Kidney epithelial cell (primary cell): ENCODE measurements around the gene SORT1. TPM values are rescaled to one million over a fixed set of nuclear protein-coding genes. Genes with fewer than 3 reads are reported as not detected.

Source experiments
- DNase-seq: peaks from one replicate; pipeline ENCODE4 v3.0.0-alpha.2; 2010; ENCODE audit warnings: low read depth
- H3K27me3 ChIP-seq: 2 replicates; pipeline ENCODE4 v1.6.0; 2011; ENCODE audit warnings: low read length; ENCODE audit not compliant: control insufficient read depth, insufficient read depth
- H3K36me3 ChIP-seq: 2 replicates; pipeline ENCODE4 v1.5.1; 2011; ENCODE audit warnings: low read length; ENCODE audit not compliant: control insufficient read depth, insufficient read depth
- H3K4me3 ChIP-seq: 2 replicates; pipeline ENCODE4 v1.5.1; 2011; ENCODE audit warnings: low read depth, mild to moderate bottlenecking, control low read depth, low read length
- total RNA-seq: library from RNA; depleted of rRNA; stranded (reverse); fragments of >200 nt; gene quantifications from 2 replicates; pipeline ENCODE4 v1.2.3, GENCODE V29; 2015
- TF ChIP-seq, protein P1 (sequence below): IDR thresholded peaks from 2 replicates; pipeline ENCODE4 v1.5.1; 2011; ENCODE audit warnings: mild to moderate bottlenecking, moderate library complexity, low read length, control low read depth, inconsistent platforms; ENCODE audit not compliant: insufficient read depth, poor library complexity, severe bottlenecking

SORT1 gene
- total RNA-seq, 1 donor from 2014 or later, result 65.2 TPM

DNA sequence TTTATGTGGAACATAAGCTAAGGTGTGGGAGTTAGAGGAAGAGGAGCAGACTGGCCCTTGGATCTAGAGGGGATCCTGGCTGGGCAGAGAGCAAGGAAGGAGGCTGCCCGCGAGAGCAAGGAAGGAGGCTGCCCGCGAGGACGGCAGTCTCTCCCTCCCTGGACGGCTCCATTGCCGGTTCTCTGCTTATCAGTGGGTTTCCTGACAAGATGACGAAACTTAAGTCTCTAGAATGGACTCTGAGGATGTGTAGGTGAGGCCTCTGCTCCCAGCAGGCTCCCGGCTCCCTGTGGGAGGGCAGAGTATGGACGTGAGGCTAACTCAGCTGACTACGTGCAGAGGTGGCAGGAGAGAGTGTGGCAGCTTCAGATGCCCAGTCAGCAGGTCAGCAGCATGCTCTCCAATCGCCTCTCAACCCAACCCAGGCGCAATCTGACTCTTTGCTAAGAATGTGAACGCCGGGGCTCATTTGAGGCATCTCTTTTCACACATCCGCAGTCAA, 97.0 kb downstream of the SORT1 start:
- DNase-seq, result no peak
- Histone ChIP-seq H3K36me3 (no peaks in the 10 kb centered on the region), H3K4me3 (no peak overlapping the region), H3K27me3 (no peaks in the 10 kb centered on the region)
- TF ChIP-seq, protein P1, sequence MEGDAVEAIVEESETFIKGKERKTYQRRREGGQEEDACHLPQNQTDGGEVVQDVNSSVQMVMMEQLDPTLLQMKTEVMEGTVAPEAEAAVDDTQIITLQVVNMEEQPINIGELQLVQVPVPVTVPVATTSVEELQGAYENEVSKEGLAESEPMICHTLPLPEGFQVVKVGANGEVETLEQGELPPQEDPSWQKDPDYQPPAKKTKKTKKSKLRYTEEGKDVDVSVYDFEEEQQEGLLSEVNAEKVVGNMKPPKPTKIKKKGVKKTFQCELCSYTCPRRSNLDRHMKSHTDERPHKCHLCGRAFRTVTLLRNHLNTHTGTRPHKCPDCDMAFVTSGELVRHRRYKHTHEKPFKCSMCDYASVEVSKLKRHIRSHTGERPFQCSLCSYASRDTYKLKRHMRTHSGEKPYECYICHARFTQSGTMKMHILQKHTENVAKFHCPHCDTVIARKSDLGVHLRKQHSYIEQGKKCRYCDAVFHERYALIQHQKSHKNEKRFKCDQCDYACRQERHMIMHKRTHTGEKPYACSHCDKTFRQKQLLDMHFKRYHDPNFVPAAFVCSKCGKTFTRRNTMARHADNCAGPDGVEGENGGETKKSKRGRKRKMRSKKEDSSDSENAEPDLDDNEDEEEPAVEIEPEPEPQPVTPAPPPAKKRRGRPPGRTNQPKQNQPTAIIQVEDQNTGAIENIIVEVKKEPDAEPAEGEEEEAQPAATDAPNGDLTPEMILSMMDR, result no peak

DNA sequence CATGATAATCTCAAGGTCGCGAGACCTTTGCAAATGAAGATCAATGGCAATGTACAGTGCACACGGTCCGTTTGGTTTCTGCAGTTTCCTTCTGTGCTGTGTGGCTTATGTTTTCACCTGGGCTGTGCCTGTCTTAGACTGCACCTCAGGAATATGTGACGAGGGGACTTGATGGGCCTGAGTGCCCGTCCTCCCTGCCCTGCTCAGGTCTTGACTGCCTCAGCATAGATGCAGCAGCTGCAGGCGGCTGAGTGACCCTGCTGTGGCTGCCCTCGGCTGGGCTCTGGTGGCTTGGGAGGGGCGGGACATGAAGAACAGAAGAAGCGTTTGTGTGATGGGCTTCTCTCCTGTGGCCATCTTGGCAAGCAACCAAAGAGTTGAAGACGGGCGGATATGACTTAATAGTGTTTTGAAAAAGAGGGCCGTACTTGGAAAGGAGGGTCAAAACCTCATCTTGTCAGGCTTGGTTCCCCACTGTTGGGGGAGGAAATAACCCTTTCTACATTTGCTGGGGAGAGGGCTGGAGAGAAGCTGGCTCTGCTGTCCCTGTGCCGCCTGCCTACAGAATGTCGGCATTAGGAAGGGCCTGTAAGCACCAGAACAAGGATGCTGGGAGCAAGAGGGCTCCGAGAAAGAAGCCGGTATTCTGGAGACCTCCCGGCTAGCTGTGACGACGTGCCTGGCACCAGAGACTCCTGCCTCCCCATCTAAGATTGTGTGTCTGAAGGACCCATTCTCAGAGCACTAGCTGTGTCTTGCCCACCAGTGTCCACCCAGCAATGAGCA, 98.0 kb downstream of the SORT1 start:
- TF ChIP-seq, protein P1, result no peak
- no peak for DNase-seq
- Histone ChIP-seq H3K36me3 (no peaks in the 10 kb centered on the region), H3K4me3 (no peak overlapping the region), H3K27me3 (no peaks in the 10 kb centered on the region)

DNA sequence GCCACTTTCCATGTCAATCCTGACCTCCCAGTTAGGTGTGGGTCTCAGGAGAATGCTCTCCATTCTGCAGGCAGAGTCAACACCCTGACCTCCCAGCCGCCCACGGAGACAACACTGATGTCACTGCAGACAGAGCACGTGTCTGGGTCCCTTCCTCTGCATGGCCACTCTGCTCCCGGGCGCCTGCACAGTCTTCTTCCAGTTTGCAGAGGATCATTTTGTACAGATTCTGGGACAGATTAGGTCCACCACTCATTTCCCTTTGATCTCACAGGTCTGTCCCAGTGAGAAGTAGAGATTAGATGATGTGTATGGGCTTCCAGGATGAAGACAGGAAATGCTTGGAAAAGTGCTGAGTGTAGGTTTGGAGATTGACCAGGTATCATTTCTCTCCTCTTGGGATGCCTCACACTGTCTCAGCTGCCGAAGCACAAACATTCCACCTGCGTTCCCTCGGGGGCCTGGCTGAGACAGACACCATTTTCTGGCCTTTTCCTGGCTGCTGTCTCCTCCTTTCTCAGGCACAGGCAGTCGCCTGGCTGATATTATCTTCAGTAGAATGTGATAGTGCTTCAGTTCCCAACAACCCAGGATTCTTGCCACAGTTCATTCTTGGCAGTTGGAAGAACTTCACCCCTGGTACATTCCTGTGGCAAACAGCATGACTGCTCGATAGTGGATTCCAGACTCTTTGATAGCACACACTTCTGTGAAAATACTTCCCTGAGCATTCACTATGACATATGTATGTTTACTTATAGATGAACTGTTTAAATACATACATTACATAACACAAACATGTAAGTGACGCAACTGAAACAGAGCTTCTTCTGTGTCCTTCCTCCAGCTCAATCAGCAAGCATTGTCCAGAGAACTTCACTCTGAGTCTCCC, 98.8 kb downstream of the SORT1 start:
- TF ChIP-seq, protein P1, result no peak
- Histone ChIP-seq H3K36me3 (no peaks in the 10 kb centered on the region), H3K27me3 (no peaks in the 10 kb centered on the region), H3K4me3 (no peak overlapping the region)
- DNase-seq, result peak; percentile 44

DNA sequence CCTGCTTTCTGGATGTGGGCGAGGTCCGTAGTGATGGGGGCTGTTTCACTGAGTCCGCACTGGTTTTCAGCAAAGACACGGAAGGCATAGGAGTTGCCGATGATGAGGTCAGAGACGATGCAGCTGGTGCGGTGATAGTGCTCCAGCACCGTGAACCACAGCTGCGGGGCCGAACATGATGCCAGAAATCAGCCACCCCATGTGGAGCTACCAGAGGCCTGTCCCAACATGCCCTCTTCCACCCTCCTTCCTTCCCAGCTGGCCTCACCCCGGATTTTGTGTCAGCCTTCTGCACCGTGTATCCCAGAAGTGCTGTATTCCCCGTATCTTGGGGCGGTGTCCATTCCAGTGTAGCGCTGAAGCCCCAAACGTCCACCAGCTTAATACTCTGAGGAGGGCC, 100.9 kb downstream of the SORT1 start:
- DNase-seq, result no peak
- Histone ChIP-seq H3K4me3 (no peak overlapping the region), H3K27me3 (no peaks in the 10 kb centered on the region), H3K36me3 (no peaks in the 10 kb centered on the region)
- TF ChIP-seq, protein P1, result no peak

DNA sequence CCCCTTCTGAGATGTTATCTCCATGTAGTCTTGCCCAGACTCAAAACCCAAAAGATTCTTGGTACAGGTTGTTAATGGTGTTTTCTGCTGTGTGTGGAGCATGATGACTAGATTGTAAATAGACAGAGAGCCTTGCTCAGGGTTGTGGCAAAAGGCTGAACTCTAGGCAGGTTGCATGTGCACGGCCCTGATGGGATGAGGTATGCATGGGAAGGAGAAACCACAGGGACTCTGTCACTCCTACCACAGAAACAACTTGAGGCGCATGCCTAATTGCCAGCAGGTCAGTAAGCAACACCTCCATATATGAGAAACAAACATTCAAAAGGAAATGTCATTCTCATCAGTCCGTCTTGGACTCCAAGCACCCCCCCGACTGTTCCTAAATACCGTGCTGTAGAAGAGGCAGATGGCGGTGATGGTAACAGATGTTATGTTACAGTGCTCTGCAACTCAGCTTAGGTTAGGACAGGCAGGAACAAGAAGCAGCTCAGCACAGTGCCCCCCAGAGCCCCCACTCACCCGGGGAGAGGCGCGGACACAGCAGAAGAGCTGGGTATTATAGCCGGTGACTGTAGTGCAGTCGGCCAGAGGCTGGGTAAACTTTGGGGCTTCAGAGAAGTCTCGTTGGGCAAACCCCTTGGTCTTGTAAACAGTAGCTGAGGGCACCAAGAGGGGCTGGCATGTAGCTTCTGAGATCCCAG, 101.9 kb downstream of the SORT1 start:
- DNase-seq, result no peak
- no peaks in the 10 kb centered on the region for H3K36me3 ChIP-seq
- H3K4me3 ChIP-seq, result no peak overlapping the region
- TF ChIP-seq, protein P1, result no peak
- no peaks in the 10 kb centered on the region for H3K27me3 ChIP-seq
